Endothelial cell of umbilical vein (primary cell): ENCODE measurements around the gene SPDEF. TPM values are rescaled to one million over a fixed set of nuclear protein-coding genes. Genes with fewer than 3 reads are reported as not detected.

ENCODE experiments used
- BruUV-seq: library from RNA; stranded (reverse); fragments of 400-500 nt; replicated peaks from 2 replicates; lab custom pipeline; 2021; lab: Mats Ljungman, UMichigan
- CTCF ChIA-PET: fragments of 300-600, 350-600 bp; sonication (Branson Sonifier 250); formaldehyde crosslinking; loops from one replicate; lab custom pipeline; 2021; ENCODE audit warnings: antibody characterized with exemption, inconsistent platforms; lab: Charles Lee
- POLR2A ChIA-PET: fragments of 300-600, 350-600 bp; sonication (Branson Sonifier 250); formaldehyde crosslinking; loops from one replicate; lab custom pipeline; 2021; ENCODE audit warnings: antibody characterized with exemption, inconsistent platforms; lab: Charles Lee
- DNase-seq: peaks from one replicate; pipeline ENCODE4 v3.0.0-alpha.2; 2011; ENCODE audit warnings: low read depth, low spot score
- FAIRE-seq: peaks from 2 replicates; lab custom pipeline; 2011; peaks lifted over from hg19 to GRCh38; lab: Jason Lieb, UNC
- H2AFZ ChIP-seq: 2 replicates; pipeline ENCODE4 v1.6.0; 2012; ENCODE audit warnings: low read depth, low read length, control low read depth, inconsistent platforms
- H3K27ac ChIP-seq: 2 replicates; pipeline ENCODE4 v1.5.1; 2011; ENCODE audit warnings: low read depth, mild to moderate bottlenecking, control low read depth, low read length, moderate library complexity; ENCODE audit not compliant: insufficient read depth
- H3K27me3 ChIP-seq, 2 experiments: 2 replicates each; pipeline versions ENCODE4 v1.6.0 to v1.6.1; 2011; ENCODE audit warnings: low read length in 2 of 2, mixed read lengths in 1 of 2; ENCODE audit not compliant: control insufficient read depth in 2 of 2, insufficient read depth in 2 of 2
- H3K36me3 ChIP-seq, 2 experiments: 2 replicates in 1 of 2; 3 replicates in 1 of 2; pipeline ENCODE4 v1.5.1; 2011; ENCODE audit warnings: low read length in 2 of 2, mild to moderate bottlenecking in 1 of 2, moderate library complexity in 1 of 2; ENCODE audit not compliant: control insufficient read depth in 2 of 2, insufficient read depth in 2 of 2; ENCODE audit errors: extremely low read depth in 1 of 2
- H3K4me1 ChIP-seq: 3 replicates; pipeline ENCODE4 v1.5.1; 2011; ENCODE audit warnings: mild to moderate bottlenecking, low read length; ENCODE audit not compliant: control insufficient read depth, insufficient read depth; ENCODE audit errors: extremely low read depth
- H3K4me2 ChIP-seq: 2 replicates; pipeline ENCODE4 v1.6.1; 2011; ENCODE audit warnings: low read length, control low read depth, mixed read lengths; ENCODE audit not compliant: insufficient read depth
- H3K4me3 ChIP-seq, 3 experiments: fragments of 200-600 bp in 1 of 3; sonication (generic), shearing (Covaris generic) in 1 of 3; replicated peaks in 1 of 3; 2 replicates each; pipeline ENCODE4 v1.5.1; 2011 to 2016; ENCODE audit warnings: control low read depth in 3 of 3, low read length in 3 of 3, mild to moderate bottlenecking in 2 of 3, inconsistent platforms in 1 of 3, low read depth in 1 of 3, moderate library complexity in 1 of 3; ENCODE audit not compliant: insufficient read depth in 1 of 3
- H3K79me2 ChIP-seq: 2 replicates; pipeline ENCODE4 v1.6.0; 2012; ENCODE audit warnings: low read length, inconsistent platforms; ENCODE audit not compliant: control insufficient read depth, insufficient read depth
- H3K9ac ChIP-seq: replicated peaks from 2 replicates; pipeline ENCODE3; 2011; ENCODE audit warnings: low read length, control low read depth; ENCODE audit not compliant: insufficient read depth; ENCODE audit errors: extremely low read depth
- H3K9me1 ChIP-seq: replicated peaks from 3 replicates; pipeline ENCODE4 v1.6.0; 2011; ENCODE audit warnings: mild to moderate bottlenecking, low read length; ENCODE audit not compliant: control insufficient read depth, insufficient read depth; ENCODE audit errors: extremely low read depth
- H3K9me3 ChIP-seq: replicated peaks from 2 replicates; pipeline ENCODE4 v1.5.1; 2012; ENCODE audit warnings: low read length, inconsistent platforms; ENCODE audit not compliant: control insufficient read depth, insufficient read depth
- H4K20me1 ChIP-seq: replicated peaks from 2 replicates; pipeline ENCODE3; 2011; ENCODE audit warnings: mild to moderate bottlenecking, low read length; ENCODE audit not compliant: control insufficient read depth, insufficient read depth; ENCODE audit errors: extremely low read depth
- CTCF ChIP-seq, 2 donors: IDR thresholded peaks; 1 replicate in 1 of 2; 2 replicates in 1 of 2; pipeline ENCODE4 v1.5.1; 2011; ENCODE audit warnings: low read length in 2 of 2, mild to moderate bottlenecking in 2 of 2, moderate library complexity in 2 of 2, control low read depth in 1 of 2, inconsistent platforms in 1 of 2, low read depth in 1 of 2; ENCODE audit not compliant: insufficient read depth in 1 of 2; ENCODE audit errors: extremely low read depth in 1 of 2
- FOS ChIP-seq: IDR thresholded peaks from 2 replicates; pipeline ENCODE4 v1.6.1; 2011; ENCODE audit warnings: mild to moderate bottlenecking, low read length, moderate library complexity, borderline replicate concordance; ENCODE audit not compliant: insufficient read depth
- MYC ChIP-seq: IDR thresholded peaks from one replicate; pipeline ENCODE4 v1.6.1; 2011; ENCODE audit warnings: mild to moderate bottlenecking, low read depth, low read length
- POLR2AphosphoS5 ChIP-seq: IDR thresholded peaks from 2 replicates; pipeline ENCODE4 v1.6.1; 2012; ENCODE audit warnings: low read depth, mild to moderate bottlenecking, control low read depth, low read length, moderate library complexity; ENCODE audit not compliant: insufficient read depth
- dilution Hi-C: fragments of 300-500 bp; cut with MboI; formaldehyde crosslinking; loops from one replicate; pipeline ENCODE4 v1.15.0; 2019; ENCODE audit warnings: low sequenced_read_pairs; ENCODE audit not compliant: extremely low pct_ligation_motif_present
- intact Hi-C: fragments of 100-400 bp; cut with micrococcal nuclease; formaldehyde crosslinking; loops from one replicate; pipeline ENCODE4 v1.10.0; 2022
- polyA plus RNA-seq, 4 experiments: library from polyadenylated mRNA; depleted of rRNA in 3 of 4; stranded (reverse) in 3 of 4; unstranded in 1 of 4; fragments of >200 nt; gene quantifications; 2 replicates each; pipeline versions ENCODE4 v1.2.1 to v1.2.3, GENCODE V29; 2011 to 2012; ENCODE audit warnings: missing spikeins in 1 of 4
- total RNA-seq: library from RNA; stranded (reverse); gene quantifications from 2 replicates; pipeline ENCODE4 v1.2.3, GENCODE V29; 2021

Gene SPDEF
- total and polyA plus RNA-seq, 2 donors (not counting 3 experiments of a cell fraction or from before 2014, with no cell fraction given) = not detected

DNA sequence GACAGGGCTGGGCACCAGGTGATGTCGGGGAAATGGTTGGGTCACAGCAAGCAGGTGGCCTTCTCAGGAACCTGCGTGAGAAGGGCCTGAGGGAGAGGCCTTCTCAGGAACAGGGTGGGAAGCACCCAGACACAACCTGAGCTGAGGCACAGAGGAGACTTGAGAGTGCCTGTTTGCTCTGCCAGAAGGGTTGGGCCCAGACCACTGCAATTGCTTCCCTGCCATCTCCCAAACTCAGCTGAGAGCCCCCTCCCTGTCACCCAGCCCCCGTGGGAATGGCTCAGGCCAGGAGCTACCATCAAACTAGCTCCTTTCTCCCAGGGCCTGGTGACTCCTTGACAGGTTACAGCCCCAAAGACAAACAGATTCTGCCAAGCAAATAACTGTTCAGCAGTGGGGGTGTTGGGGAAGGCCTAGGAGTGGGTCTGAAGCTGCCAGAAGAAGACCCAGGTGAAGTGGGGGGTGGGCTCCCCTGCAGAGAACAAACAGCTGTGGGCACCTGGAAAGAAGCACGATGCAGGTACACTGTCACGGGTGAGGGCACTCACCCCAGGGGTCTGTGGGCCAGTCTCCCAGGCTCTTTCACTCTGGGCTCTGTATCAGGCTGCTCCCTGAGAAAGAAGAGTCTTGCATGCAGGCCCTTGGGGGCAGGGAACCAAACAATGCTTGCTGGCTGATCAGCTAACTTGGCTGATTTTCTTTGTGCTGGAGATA is 30.4 kb upstream of the SPDEF start:
- BruUV-seq = no TSS peak
- no peak for DNase-seq

More for the DNA sequence above, 30.4 kb upstream of the SPDEF start:
- dilution Hi-C loops (no loop called here), intact Hi-C loops (no loop called here)
- Histone ChIP-seq H2AFZ (no peak overlapping the region), H3K4me1 (no peaks in the 10 kb centered on the region), H3K4me3 (no peak overlapping the region), H3K9me1 (no peaks in the 10 kb centered on the region), H3K27ac (no peak overlapping the region), H3K9ac (no peak overlapping the region), H3K27me3 (no peaks in the 10 kb centered on the region), H3K79me2 (no peaks in the 10 kb centered on the region), H4K20me1 (no peaks in the 10 kb centered on the region), H3K36me3 (peaks cover 0 to 14% of the 10 kb centered on the region in 2 experiments), H3K4me2 (no peak overlapping the region), H3K9me3 (no peaks in the 10 kb centered on the region)
- FAIRE-seq = no peak
- ChIA-PET CTCF (interaction anchor here (0.7 to 1.3 kb wide), 3 partner anchors 10 to 531 kb away, joined by 3 to 6 read pairs (median 3); no protein-coding TSS in a partner anchor), POLR2A (no interaction called here)
- no peak for TF ChIP-seq CTCF (IDR thresholded peaks at IDR 0.05; ENCODE audit: extremely low read depth in 1 of 2, insufficient read depth in 1 of 2, low read depth in 1 of 2, low read length in 2 of 2)
- no peak for TF ChIP-seq FOS
- TF ChIP-seq POLR2AphosphoS5 = no peak
- no peak for TF ChIP-seq MYC
